ENCODE results near the gene RTP5.
"Not testable (repeated sequence)": the region's sequence is repeated elsewhere in the genome, so short reads cannot be mapped to it uniquely, and the experiment has no call there.

Gene RTP5

GRCh38 chr2:241904011-241904718 lies 34.6 kb downstream of the RTP5 start:
- DNase-seq = no peak

- no peak for DNase-seq
Observed at GRCh38 chr2:241904791-241905710, 35.5 kb downstream of the RTP5 start.

GRCh38 chr2:241905716-241906377 lies 36.3 kb downstream of the RTP5 start:
- no peak for DNase-seq

- DNase-seq = not testable (repeated sequence)
Observed at GRCh38 chr2:241906378-241906770, 36.8 kb downstream of the RTP5 start.

- no peak for DNase-seq
Observed at GRCh38 chr2:241906826-241907570, 37.5 kb downstream of the RTP5 start.

GRCh38 chr2:241907831-241908230 lies 38.3 kb downstream of the RTP5 start:
- not testable (repeated sequence) for DNase-seq

GRCh38 chr2:241908686-241909420 lies 39.3 kb downstream of the RTP5 start:
- no peak for DNase-seq

- DNase-seq = no peak
Observed at GRCh38 chr2:241909769-241910168, 40.2 kb downstream of the RTP5 start.

GRCh38 chr2:241910604-241911520 lies 41.3 kb downstream of the RTP5 start:
- DNase-seq = no peak

GRCh38 chr2:241911551-241911950 lies 42.0 kb downstream of the RTP5 start:
- no peak for DNase-seq

GRCh38 chr2:241912021-241912555 lies 42.6 kb downstream of the RTP5 start:
- DNase-seq = no peak

GRCh38 chr2:241913703-241914102 lies 44.2 kb downstream of the RTP5 start:
- DNase-seq = no peak

GRCh38 chr2:241914542-241914941 lies 45.0 kb downstream of the RTP5 start:
- DNase-seq = no peak

- DNase-seq = not testable (repeated sequence)
Observed at GRCh38 chr2:241921631-241922030, 52.1 kb downstream of the RTP5 start.

- DNase-seq = no peak
Observed at GRCh38 chr2:241922411-241922810, 52.9 kb downstream of the RTP5 start.

GRCh38 chr2:241922816-241923601 lies 53.5 kb downstream of the RTP5 start:
- DNase-seq = not testable (repeated sequence)
